SK-N-SH treated with all-trans-retinoic acid at 6 μM for 48 hours (cell line): ENCODE data around the gene IMPG1.
A peak's percentile ranks its signal among the peaks of the same experiment; 100 is the strongest.

Source experiments
- ATAC-seq: fragments of 200-7000 bp; cut with Tn5 transposase; 3 replicates; pipeline ENCODE4 v1.9.1; 2020; ENCODE audit warnings: mild to moderate bottlenecking, moderate library complexity
- ARNTL ChIP-seq: fragments of 450-650 bp; formaldehyde crosslinking; IDR thresholded peaks from 2 replicates; pipeline ENCODE4 v1.5.0; 2020; ENCODE audit warnings: low read depth, mild to moderate bottlenecking, moderate library complexity, borderline replicate concordance
- CSDC2 ChIP-seq: fragments of 250-450 bp; sonication (Bioruptor Pico); IDR thresholded peaks from 2 replicates; pipeline ENCODE4 v1.5.0; 2020; ENCODE audit warnings: mild to moderate bottlenecking, moderate library complexity
- ESRRG ChIP-seq: fragments of 250-450 bp; sonication (Bioruptor Pico); IDR thresholded peaks from 2 replicates; pipeline ENCODE4 v1.6.1; 2021; ENCODE audit warnings: mild to moderate bottlenecking
- GLIS3 ChIP-seq: fragments of 250-450 bp; sonication (Bioruptor Pico); IDR thresholded peaks from 2 replicates; pipeline ENCODE4 v1.5.0; 2020; ENCODE audit warnings: mild to moderate bottlenecking, moderate library complexity
- ISL1 ChIP-seq: fragments of 250-450 bp; sonication (Bioruptor Pico); IDR thresholded peaks from 2 replicates; pipeline ENCODE4 v2.1.2; 2022; ENCODE audit warnings: mild to moderate bottlenecking, moderate library complexity
- PPARA ChIP-seq: fragments of 250-450 bp; sonication (Bioruptor Pico); IDR thresholded peaks from 2 replicates; pipeline ENCODE4 v1.5.0; 2020; ENCODE audit warnings: mild to moderate bottlenecking, borderline replicate concordance
- RARB ChIP-seq: fragments of 250-450 bp; sonication (Bioruptor Pico); IDR thresholded peaks from 2 replicates; pipeline ENCODE4 v1.8.0; 2021; ENCODE audit warnings: mild to moderate bottlenecking, moderate library complexity
- SNAI2 ChIP-seq: fragments of 250-450 bp; sonication (Bioruptor Pico); IDR thresholded peaks from 2 replicates; pipeline ENCODE4 v1.5.0; 2020; ENCODE audit warnings: mild to moderate bottlenecking, moderate library complexity
- TCF4 ChIP-seq: fragments of 250-450 bp; sonication (Bioruptor Pico); IDR thresholded peaks from 2 replicates; pipeline ENCODE4 v1.8.0; 2021; ENCODE audit warnings: mild to moderate bottlenecking, moderate library complexity, borderline replicate concordance
- TOX ChIP-seq: fragments of 250-450 bp; sonication (Bioruptor Pico); IDR thresholded peaks from 2 replicates; pipeline ENCODE4 v1.8.0; 2021; ENCODE audit warnings: mild to moderate bottlenecking, moderate library complexity, borderline replicate concordance
- ZC3H10 ChIP-seq: fragments of 250-450 bp; sonication (Bioruptor Pico); IDR thresholded peaks from 2 replicates; pipeline ENCODE4 v1.5.1; 2021; ENCODE audit warnings: mild to moderate bottlenecking, moderate library complexity
- ZFP3 ChIP-seq: fragments of 250-450 bp; sonication (Bioruptor Pico); IDR thresholded peaks from 2 replicates; pipeline ENCODE4 v1.5.0; 2020; ENCODE audit warnings: mild to moderate bottlenecking, moderate library complexity
- ZFP30 ChIP-seq: fragments of 450-650 bp; formaldehyde crosslinking; IDR thresholded peaks from 2 replicates; pipeline ENCODE4 v1.5.0; 2022; ENCODE audit warnings: mild to moderate bottlenecking, moderate library complexity
- ZNF565 ChIP-seq: fragments of 450-650 bp; formaldehyde crosslinking; conservative IDR thresholded peaks from 2 replicates; pipeline ENCODE4 v1.5.0; 2020; ENCODE audit warnings: low read depth, mild to moderate bottlenecking, moderate library complexity
- ZNF8 ChIP-seq: fragments of 450-650 bp; formaldehyde crosslinking; IDR thresholded peaks from 2 replicates; pipeline ENCODE4 v1.5.0; 2020; ENCODE audit warnings: mild to moderate bottlenecking, moderate library complexity
- TF ChIP-seq, protein P1 (sequence below): fragments of 250-450 bp; sonication (Bioruptor Pico); IDR thresholded peaks from 2 replicates; pipeline ENCODE4 v1.5.0; 2020; ENCODE audit warnings: mild to moderate bottlenecking, moderate library complexity
- TF ChIP-seq, protein P2 (sequence below): fragments of 250-450 bp; sonication (Bioruptor Pico); IDR thresholded peaks from 2 replicates; pipeline ENCODE4 v1.8.0; 2021; ENCODE audit warnings: low read depth, mild to moderate bottlenecking, moderate library complexity, borderline replicate concordance
- TF ChIP-seq, protein P3 (sequence below): fragments of 250-450 bp; sonication (Bioruptor Pico); IDR thresholded peaks from 2 replicates; pipeline ENCODE4 v1.5.1; 2021; ENCODE audit warnings: mild to moderate bottlenecking, moderate library complexity
- TF ChIP-seq, protein P4 (sequence below): fragments of 250-450 bp; sonication (Bioruptor Pico); IDR thresholded peaks from 2 replicates; pipeline ENCODE4 v1.5.1; 2020; ENCODE audit warnings: low read depth, mild to moderate bottlenecking, moderate library complexity
- TF ChIP-seq, protein P5 (sequence below): fragments of 250-450 bp; sonication (Bioruptor Pico); IDR thresholded peaks from 2 replicates; pipeline ENCODE4 v1.8.0; 2020; ENCODE audit warnings: mild to moderate bottlenecking, moderate library complexity, borderline replicate concordance

IMPG1 gene

DNA sequence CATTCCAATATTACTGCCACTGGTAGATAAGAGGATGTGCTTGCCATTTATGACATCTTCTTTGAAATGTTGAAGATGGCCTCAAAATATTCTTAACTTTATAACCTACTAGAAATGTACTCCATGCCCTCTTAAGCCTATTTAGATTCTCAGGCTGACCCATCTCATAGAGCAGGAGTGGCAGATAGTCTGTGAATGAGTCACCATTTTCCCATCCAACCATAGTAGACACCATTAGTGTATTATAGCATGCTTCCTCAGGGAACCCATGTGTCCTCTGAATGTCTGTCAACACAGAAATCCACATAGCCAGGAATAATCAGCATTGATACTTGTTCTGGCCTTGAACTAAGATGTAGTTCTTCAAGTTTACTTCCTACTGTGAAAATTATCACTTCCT is 150.2 kb downstream of the IMPG1 start:
- peak; percentile 55; the same call in 2 of the 3 replicates for ATAC-seq
- TF ChIP-seq ARNTL (no peak), ZFP3 (CRISPR knock-in tag) (no peak), SNAI2 (CRISPR knock-in tag) (no peak), TOX (CRISPR knock-in tag) (no peak), CSDC2 (CRISPR knock-in tag) (no peak), ZNF565 (CRISPR knock-in tag) (no peak)
- TF ChIP-seq, protein P1, sequence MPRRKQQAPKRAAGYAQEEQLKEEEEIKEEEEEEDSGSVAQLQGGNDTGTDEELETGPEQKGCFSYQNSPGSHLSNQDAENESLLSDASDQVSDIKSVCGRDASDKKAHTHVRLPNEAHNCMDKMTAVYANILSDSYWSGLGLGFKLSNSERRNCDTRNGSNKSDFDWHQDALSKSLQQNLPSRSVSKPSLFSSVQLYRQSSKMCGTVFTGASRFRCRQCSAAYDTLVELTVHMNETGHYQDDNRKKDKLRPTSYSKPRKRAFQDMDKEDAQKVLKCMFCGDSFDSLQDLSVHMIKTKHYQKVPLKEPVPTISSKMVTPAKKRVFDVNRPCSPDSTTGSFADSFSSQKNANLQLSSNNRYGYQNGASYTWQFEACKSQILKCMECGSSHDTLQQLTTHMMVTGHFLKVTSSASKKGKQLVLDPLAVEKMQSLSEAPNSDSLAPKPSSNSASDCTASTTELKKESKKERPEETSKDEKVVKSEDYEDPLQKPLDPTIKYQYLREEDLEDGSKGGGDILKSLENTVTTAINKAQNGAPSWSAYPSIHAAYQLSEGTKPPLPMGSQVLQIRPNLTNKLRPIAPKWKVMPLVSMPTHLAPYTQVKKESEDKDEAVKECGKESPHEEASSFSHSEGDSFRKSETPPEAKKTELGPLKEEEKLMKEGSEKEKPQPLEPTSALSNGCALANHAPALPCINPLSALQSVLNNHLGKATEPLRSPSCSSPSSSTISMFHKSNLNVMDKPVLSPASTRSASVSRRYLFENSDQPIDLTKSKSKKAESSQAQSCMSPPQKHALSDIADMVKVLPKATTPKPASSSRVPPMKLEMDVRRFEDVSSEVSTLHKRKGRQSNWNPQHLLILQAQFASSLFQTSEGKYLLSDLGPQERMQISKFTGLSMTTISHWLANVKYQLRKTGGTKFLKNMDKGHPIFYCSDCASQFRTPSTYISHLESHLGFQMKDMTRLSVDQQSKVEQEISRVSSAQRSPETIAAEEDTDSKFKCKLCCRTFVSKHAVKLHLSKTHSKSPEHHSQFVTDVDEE (CRISPR knock-in tag), result no peak
- TF ChIP-seq, protein P2, sequence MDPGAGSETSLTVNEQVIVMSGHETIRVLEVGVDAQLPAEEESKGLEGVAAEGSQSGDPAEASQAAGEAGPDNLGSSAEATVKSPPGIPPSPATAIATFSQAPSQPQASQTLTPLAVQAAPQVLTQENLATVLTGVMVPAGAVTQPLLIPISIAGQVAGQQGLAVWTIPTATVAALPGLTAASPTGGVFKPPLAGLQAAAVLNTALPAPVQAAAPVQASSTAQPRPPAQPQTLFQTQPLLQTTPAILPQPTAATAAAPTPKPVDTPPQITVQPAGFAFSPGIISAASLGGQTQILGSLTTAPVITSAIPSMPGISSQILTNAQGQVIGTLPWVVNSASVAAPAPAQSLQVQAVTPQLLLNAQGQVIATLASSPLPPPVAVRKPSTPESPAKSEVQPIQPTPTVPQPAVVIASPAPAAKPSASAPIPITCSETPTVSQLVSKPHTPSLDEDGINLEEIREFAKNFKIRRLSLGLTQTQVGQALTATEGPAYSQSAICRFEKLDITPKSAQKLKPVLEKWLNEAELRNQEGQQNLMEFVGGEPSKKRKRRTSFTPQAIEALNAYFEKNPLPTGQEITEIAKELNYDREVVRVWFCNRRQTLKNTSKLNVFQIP (CRISPR knock-in tag), result no peak
- TF ChIP-seq, protein P3, sequence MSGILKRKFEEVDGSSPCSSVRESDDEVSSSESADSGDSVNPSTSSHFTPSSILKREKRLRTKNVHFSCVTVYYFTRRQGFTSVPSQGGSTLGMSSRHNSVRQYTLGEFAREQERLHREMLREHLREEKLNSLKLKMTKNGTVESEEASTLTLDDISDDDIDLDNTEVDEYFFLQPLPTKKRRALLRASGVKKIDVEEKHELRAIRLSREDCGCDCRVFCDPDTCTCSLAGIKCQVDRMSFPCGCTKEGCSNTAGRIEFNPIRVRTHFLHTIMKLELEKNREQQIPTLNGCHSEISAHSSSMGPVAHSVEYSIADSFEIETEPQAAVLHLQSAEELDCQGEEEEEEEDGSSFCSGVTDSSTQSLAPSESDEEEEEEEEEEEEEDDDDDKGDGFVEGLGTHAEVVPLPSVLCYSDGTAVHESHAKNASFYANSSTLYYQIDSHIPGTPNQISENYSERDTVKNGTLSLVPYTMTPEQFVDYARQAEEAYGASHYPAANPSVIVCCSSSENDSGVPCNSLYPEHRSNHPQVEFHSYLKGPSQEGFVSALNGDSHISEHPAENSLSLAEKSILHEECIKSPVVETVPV (CRISPR knock-in tag), result no peak

DNA sequence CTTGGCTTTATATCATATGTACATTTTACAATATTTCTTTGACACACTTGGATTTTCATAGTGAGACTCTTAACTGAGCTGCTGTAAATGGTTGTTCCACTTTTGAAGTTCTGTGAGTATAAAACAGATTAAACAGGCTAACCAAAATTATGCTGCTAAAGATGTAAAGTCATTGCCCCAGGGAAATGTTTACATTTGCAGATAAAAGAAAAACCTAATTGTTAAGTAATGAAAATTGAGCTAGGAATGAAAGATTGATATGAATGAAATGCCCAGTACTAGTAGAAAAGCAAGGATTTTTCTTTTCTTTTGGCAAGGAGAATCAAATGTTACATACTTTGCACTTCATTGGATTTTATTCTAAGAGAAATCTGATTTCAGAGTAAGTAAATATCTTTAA is 159.4 kb downstream of the IMPG1 start:
- no peak for ATAC-seq
- no peak for TF ChIP-seq ISL1 (CRISPR knock-in tag)
- no peak for TF ChIP-seq ZC3H10 (CRISPR knock-in tag)
- TF ChIP-seq, protein P3 (CRISPR knock-in tag), result no peak
- no peak for TF ChIP-seq RARB (CRISPR knock-in tag)
- no peak for TF ChIP-seq ZNF8 (CRISPR knock-in tag)
- TF ChIP-seq SNAI2 (CRISPR knock-in tag), result no peak
- TF ChIP-seq TOX (CRISPR knock-in tag), result no peak
- TF ChIP-seq, protein P1 (CRISPR knock-in tag), result no peak
- TF ChIP-seq PPARA (CRISPR knock-in tag), result no peak
- TF ChIP-seq ZFP30 (CRISPR knock-in tag), result no peak
- no peak for TF ChIP-seq GLIS3 (CRISPR knock-in tag)
- TF ChIP-seq CSDC2 (CRISPR knock-in tag), result no peak
- no peak for TF ChIP-seq TCF4 (CRISPR knock-in tag)
- TF ChIP-seq, protein P4, sequence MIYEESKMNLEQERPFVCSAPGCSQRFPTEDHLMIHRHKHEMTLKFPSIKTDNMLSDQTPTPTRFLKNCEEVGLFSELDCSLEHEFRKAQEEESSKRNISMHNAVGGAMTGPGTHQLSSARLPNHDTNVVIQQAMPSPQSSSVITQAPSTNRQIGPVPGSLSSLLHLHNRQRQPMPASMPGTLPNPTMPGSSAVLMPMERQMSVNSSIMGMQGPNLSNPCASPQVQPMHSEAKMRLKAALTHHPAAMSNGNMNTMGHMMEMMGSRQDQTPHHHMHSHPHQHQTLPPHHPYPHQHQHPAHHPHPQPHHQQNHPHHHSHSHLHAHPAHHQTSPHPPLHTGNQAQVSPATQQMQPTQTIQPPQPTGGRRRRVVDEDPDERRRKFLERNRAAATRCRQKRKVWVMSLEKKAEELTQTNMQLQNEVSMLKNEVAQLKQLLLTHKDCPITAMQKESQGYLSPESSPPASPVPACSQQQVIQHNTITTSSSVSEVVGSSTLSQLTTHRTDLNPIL (CRISPR knock-in tag), result no peak
- TF ChIP-seq, protein P5, sequence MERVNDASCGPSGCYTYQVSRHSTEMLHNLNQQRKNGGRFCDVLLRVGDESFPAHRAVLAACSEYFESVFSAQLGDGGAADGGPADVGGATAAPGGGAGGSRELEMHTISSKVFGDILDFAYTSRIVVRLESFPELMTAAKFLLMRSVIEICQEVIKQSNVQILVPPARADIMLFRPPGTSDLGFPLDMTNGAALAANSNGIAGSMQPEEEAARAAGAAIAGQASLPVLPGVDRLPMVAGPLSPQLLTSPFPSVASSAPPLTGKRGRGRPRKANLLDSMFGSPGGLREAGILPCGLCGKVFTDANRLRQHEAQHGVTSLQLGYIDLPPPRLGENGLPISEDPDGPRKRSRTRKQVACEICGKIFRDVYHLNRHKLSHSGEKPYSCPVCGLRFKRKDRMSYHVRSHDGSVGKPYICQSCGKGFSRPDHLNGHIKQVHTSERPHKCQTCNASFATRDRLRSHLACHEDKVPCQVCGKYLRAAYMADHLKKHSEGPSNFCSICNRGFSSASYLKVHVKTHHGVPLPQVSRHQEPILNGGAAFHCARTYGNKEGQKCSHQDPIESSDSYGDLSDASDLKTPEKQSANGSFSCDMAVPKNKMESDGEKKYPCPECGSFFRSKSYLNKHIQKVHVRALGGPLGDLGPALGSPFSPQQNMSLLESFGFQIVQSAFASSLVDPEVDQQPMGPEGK (CRISPR knock-in tag), result no peak
- TF ChIP-seq ESRRG (CRISPR knock-in tag), result no peak
- TF ChIP-seq, all 23 proteins: peak for 0
